HEK293 (cell line): ENCODE results near the gene EYS.

Source experiments
- ATF2 ChIP-seq: fragments of 450-650 bp; formaldehyde crosslinking; IDR thresholded peaks from 2 replicates; pipeline ENCODE4 v1.5.1; 2016; ENCODE audit warnings: missing biosample characterization, missing genetic modification characterization, low read depth
- CTCF ChIP-seq: fragments of 450-650 bp; formaldehyde crosslinking; IDR thresholded peaks from 2 replicates; pipeline ENCODE4 v1.5.1; 2016; ENCODE audit warnings: missing biosample characterization, missing genetic modification characterization
- MZF1 ChIP-seq: fragments of 450-650 bp; formaldehyde crosslinking; IDR thresholded peaks from 2 replicates; pipeline ENCODE4 v1.5.1; 2017; ENCODE audit warnings: missing biosample characterization, missing genetic modification characterization, borderline replicate concordance
- ZBTB49 ChIP-seq: fragments of 450-650 bp; formaldehyde crosslinking; IDR thresholded peaks from 2 replicates; pipeline ENCODE4 v1.5.1; 2016; ENCODE audit warnings: missing biosample characterization, missing genetic modification characterization, low read depth
- ZNF221 ChIP-seq: fragments of 450-650 bp; formaldehyde crosslinking; IDR thresholded peaks from 2 replicates; pipeline ENCODE4 v1.5.1; 2017; ENCODE audit warnings: missing biosample characterization, missing genetic modification characterization, borderline replicate concordance

DNA sequence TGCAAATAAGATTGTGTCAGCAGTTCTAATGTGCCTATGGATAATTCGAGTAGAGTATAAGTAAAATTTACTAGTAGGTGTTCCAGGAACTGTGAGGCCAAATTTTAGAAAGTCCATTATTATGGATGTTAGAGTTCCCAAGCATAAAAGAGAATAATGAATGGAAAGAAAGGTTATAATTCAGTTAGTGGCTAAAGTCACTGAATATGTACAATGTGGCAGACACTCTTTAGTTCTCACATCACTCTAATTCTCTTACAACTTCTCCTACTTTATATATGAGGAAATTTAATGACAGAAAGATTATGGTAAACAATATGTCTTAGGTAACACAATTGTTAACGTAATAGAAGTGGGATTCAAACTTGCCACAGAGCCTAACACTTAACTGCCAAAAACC, 75.3 kb downstream of the EYS start:
- no peak for TF ChIP-seq ATF2 (tag by site-specific recombination)
- no peak for TF ChIP-seq MZF1
- no peak for TF ChIP-seq ZBTB49 (tag by site-specific recombination)
- TF ChIP-seq ZNF221 (tag by site-specific recombination) = no peak
- no peak for TF ChIP-seq CTCF
